ENCODE results near the gene EPHX1. TPM values are rescaled to one million over a fixed set of nuclear protein-coding genes. Genes with fewer than 3 reads are reported as not detected.

EPHX1 gene
- total and polyA plus RNA-seq, 7 donors = 19.4 to 209 (median 95.8) TPM

- ATAC-seq (no peak), DNase-seq (no peak)
- TF ChIP-seq CTCF (IDR thresholded peaks at IDR 0.05) = no peak
- intact Hi-C loops (cut with DNase I) = loop anchor here (2.0 to 5.0 kb wide), 3 partner anchors 66 to 372 kb away; partner anchors contain the start of gene SRP9 (in 1 of the 2)
- Histone ChIP-seq H3K4me1 (no peaks in the 10 kb centered on the region), H3K36me3 (ENCODE audit: insufficient read depth in 1 of 2, low read depth in 1 of 2) (peaks cover 0 to 91% of the 10 kb centered on the region in 2 donors), H3K4me3 (no peak overlapping the region), H3K27me3 (ENCODE audit: insufficient read depth in 3 of 3, low read length in 2 of 3) (no peaks in the 10 kb centered on the region), H3K9me3 (no peaks in the 10 kb centered on the region), H3K27ac (no peak overlapping the region)
- 74 to 82% (median 76%) methylated on average over 17 to 18 of the region's 18 CpGs for WGBS, 3 donors
These were observed 34.5 kb downstream of the EPHX1 start for GRCh38 chr1:225844236-225845061.

GRCh38 chr1:225845097-225845496 lies 35.2 kb downstream of the EPHX1 start:
- no peak overlapping the region for H3K4me3 ChIP-seq
- no peak for TF ChIP-seq CTCF (IDR thresholded peaks at IDR 0.05)
- intact Hi-C loops (cut with DNase I) = loop anchor here (2.0 to 5.0 kb wide), 3 partner anchors 66 to 373 kb away; partner anchors contain the start of gene SRP9 (in 1 of the 2)
- H3K4me1 ChIP-seq = no peaks in the 10 kb centered on the region
- DNase-seq = no peak
- H3K27ac ChIP-seq = peak overlapping the region; percentile 30
- H3K27me3 ChIP-seq (ENCODE audit: insufficient read depth in 3 of 3, low read length in 2 of 3) = no peaks in the 10 kb centered on the region
- WGBS, 3 donors = 90 to 91% (median 90%) methylated on average over 14 of the region's 14 CpGs
- no peaks in the 10 kb centered on the region for H3K9me3 ChIP-seq
- no peak for ATAC-seq
- peaks cover 0 to 84% of the 10 kb centered on the region in 2 donors for H3K36me3 ChIP-seq (ENCODE audit: insufficient read depth in 1 of 2, low read depth in 1 of 2)

- Histone ChIP-seq H3K4me1 (no peaks in the 10 kb centered on the region), H3K9me3 (no peaks in the 10 kb centered on the region), H3K27ac (peak overlapping the region; percentile 30), H3K4me3 (no peak overlapping the region), H3K36me3 (ENCODE audit: insufficient read depth in 1 of 2, low read depth in 1 of 2) (peaks cover 0 to 78% of the 10 kb centered on the region in 2 donors), H3K27me3 (ENCODE audit: insufficient read depth in 3 of 3, low read length in 2 of 3) (no peaks in the 10 kb centered on the region)
- intact Hi-C loops (cut with DNase I) = loop anchor here (2.0 to 5.0 kb wide), 3 partner anchors 67 to 373 kb away; partner anchors contain the start of gene SRP9 (in 1 of the 2)
- peak; percentile 82 to 90 for DNase-seq
- TF ChIP-seq CTCF (IDR thresholded peaks at IDR 0.05) = peak; percentile 68
- WGBS, 3 donors = 49 to 64% (median 54%) methylated on average over 11 to 13 of the region's 13 CpGs
- peak; percentile 75 to 89 (median 80) for ATAC-seq
These were observed 35.8 kb downstream of the EPHX1 start for GRCh38 chr1:225845571-225846259.

- intact Hi-C loops (cut with DNase I) = loop anchor here in 1 of 2 donors (5.0 kb wide), 2 partner anchors 69 to 374 kb away; partner anchors contain the start of gene SRP9
- DNase-seq (no peak), ATAC-seq (peak in 1 of 4 donors; percentile 2)
- Histone ChIP-seq H3K9me3 (no peaks in the 10 kb centered on the region), H3K27me3 (ENCODE audit: insufficient read depth in 3 of 3, low read length in 2 of 3) (no peaks in the 10 kb centered on the region), H3K36me3 (ENCODE audit: insufficient read depth in 1 of 2, low read depth in 1 of 2) (peaks cover 0 to 76% of the 10 kb centered on the region in 2 donors), H3K4me1 (no peaks in the 10 kb centered on the region), H3K27ac (no peak overlapping the region), H3K4me3 (no peak overlapping the region)
- TF ChIP-seq CTCF (IDR thresholded peaks at IDR 0.05) = no peak
- WGBS, 3 donors = 80 to 85% (median 85%) methylated on average over 20 of the region's 20 CpGs
These were observed 36.7 kb downstream of the EPHX1 start for GRCh38 chr1:225846331-225847310.
